ENCODE results near the gene STAG3.
"Not testable (repeated sequence)": the region's sequence is repeated elsewhere in the genome, so short reads cannot be mapped to it uniquely, and the experiment has no call there.

Gene STAG3

GRCh38 chr7:100215895-100216294 is 38.2 kb downstream of the STAG3 start:
- no peak overlapping the region for H3K9ac ChIP-seq (ENCODE audit: low read depth, low read length)
- no peak overlapping the region for H3K27ac ChIP-seq (ENCODE audit: low read depth, low read length)
- peaks cover 19% of the 10 kb centered on the region; the same call in 1 of the 2 replicates for H3K27me3 ChIP-seq (ENCODE audit: control insufficient read depth, insufficient read depth, low read length)
- no peak overlapping the region for H3K4me3 ChIP-seq (ENCODE audit: low read depth, low read length)
- H3K4me1 ChIP-seq (ENCODE audit: control insufficient read depth, insufficient read depth, low read length), result no peaks in the 10 kb centered on the region
- H3K36me3 ChIP-seq (ENCODE audit: control insufficient read depth, insufficient read depth, low read length), result no peaks in the 10 kb centered on the region
- no peaks in the 10 kb centered on the region for H3K9me3 ChIP-seq (ENCODE audit: control insufficient read depth, insufficient read depth, low read length)

GRCh38 chr7:100217934-100218333 is 40.2 kb downstream of the STAG3 start:
- peaks cover 13% of the 10 kb centered on the region; the same call in 1 of the 2 replicates for H3K36me3 ChIP-seq (ENCODE audit: control insufficient read depth, insufficient read depth, low read length)
- not testable (repeated sequence) for H3K9ac ChIP-seq (ENCODE audit: low read depth, low read length); H3K9me3 ChIP-seq (ENCODE audit: control insufficient read depth, insufficient read depth, low read length); H3K27me3 ChIP-seq (ENCODE audit: control insufficient read depth, insufficient read depth, low read length); H3K4me3 ChIP-seq (ENCODE audit: low read depth, low read length); H3K27ac ChIP-seq (ENCODE audit: low read depth, low read length); H3K4me1 ChIP-seq (ENCODE audit: control insufficient read depth, insufficient read depth, low read length)

- no peaks in the 10 kb centered on the region for H3K4me1 ChIP-seq (ENCODE audit: control insufficient read depth, insufficient read depth, low read length)
- no peaks in the 10 kb centered on the region; the same call in 1 of the 2 replicates for H3K27me3 ChIP-seq (ENCODE audit: control insufficient read depth, insufficient read depth, low read length)
- peaks cover 16% of the 10 kb centered on the region; the same call in 1 of the 2 replicates for H3K36me3 ChIP-seq (ENCODE audit: control insufficient read depth, insufficient read depth, low read length)
- no peaks in the 10 kb centered on the region for H3K9me3 ChIP-seq (ENCODE audit: control insufficient read depth, insufficient read depth, low read length)
- H3K4me3 ChIP-seq (ENCODE audit: low read depth, low read length), result no peak overlapping the region
- no peak overlapping the region for H3K27ac ChIP-seq (ENCODE audit: low read depth, low read length)
- no peak overlapping the region for H3K9ac ChIP-seq (ENCODE audit: low read depth, low read length)
These were observed 41.6 kb downstream of the STAG3 start for GRCh38 chr7:100219271-100219737.

GRCh38 chr7:100219801-100220585 is 42.3 kb downstream of the STAG3 start, which contains the start of gene PVRIG:
PVRIG (plus strand) TSS chr7:100219949; CDS start chr7:100219971, 22 bp downstream.
- not testable (repeated sequence) for H3K27me3 ChIP-seq (ENCODE audit: control insufficient read depth, insufficient read depth, low read length); H3K4me3 ChIP-seq (ENCODE audit: low read depth, low read length); H3K9ac ChIP-seq (ENCODE audit: low read depth, low read length); H3K9me3 ChIP-seq (ENCODE audit: control insufficient read depth, insufficient read depth, low read length); H3K4me1 ChIP-seq (ENCODE audit: control insufficient read depth, insufficient read depth, low read length); H3K27ac ChIP-seq (ENCODE audit: low read depth, low read length)
- peaks cover 16% of the 10 kb centered on the region; the same call in 1 of the 2 replicates for H3K36me3 ChIP-seq (ENCODE audit: control insufficient read depth, insufficient read depth, low read length)

- H3K4me1 ChIP-seq (ENCODE audit: control insufficient read depth, insufficient read depth, low read length), result no peaks in the 10 kb centered on the region
- peaks cover 16% of the 10 kb centered on the region; the same call in 1 of the 2 replicates for H3K36me3 ChIP-seq (ENCODE audit: control insufficient read depth, insufficient read depth, low read length)
- no peak overlapping the region for H3K9ac ChIP-seq (ENCODE audit: low read depth, low read length)
- H3K27me3 ChIP-seq (ENCODE audit: control insufficient read depth, insufficient read depth, low read length), result no peaks in the 10 kb centered on the region; the same call in 1 of the 2 replicates
- no peak overlapping the region for H3K27ac ChIP-seq (ENCODE audit: low read depth, low read length)
- H3K4me3 ChIP-seq (ENCODE audit: low read depth, low read length), result no peak overlapping the region
- no peaks in the 10 kb centered on the region for H3K9me3 ChIP-seq (ENCODE audit: control insufficient read depth, insufficient read depth, low read length)
These were observed 43.0 kb downstream of the STAG3 start for GRCh38 chr7:100220586-100221230.

GRCh38 chr7:100221231-100221718 is 43.6 kb downstream of the STAG3 start:
- no peak overlapping the region for H3K4me3 ChIP-seq (ENCODE audit: low read depth, low read length)
- H3K36me3 ChIP-seq (ENCODE audit: control insufficient read depth, insufficient read depth, low read length), result peaks cover 16% of the 10 kb centered on the region; the same call in 1 of the 2 replicates
- H3K9me3 ChIP-seq (ENCODE audit: control insufficient read depth, insufficient read depth, low read length), result no peaks in the 10 kb centered on the region
- no peak overlapping the region for H3K27ac ChIP-seq (ENCODE audit: low read depth, low read length)
- H3K27me3 ChIP-seq (ENCODE audit: control insufficient read depth, insufficient read depth, low read length), result no peaks in the 10 kb centered on the region
- H3K4me1 ChIP-seq (ENCODE audit: control insufficient read depth, insufficient read depth, low read length), result no peaks in the 10 kb centered on the region
- no peak overlapping the region for H3K9ac ChIP-seq (ENCODE audit: low read depth, low read length)

GRCh38 chr7:100221767-100222444 is 44.2 kb downstream of the STAG3 start:
- Histone ChIP-seq H3K36me3 (ENCODE audit: control insufficient read depth, insufficient read depth, low read length) (peaks cover 16% of the 10 kb centered on the region; the same call in 1 of the 2 replicates), H3K27ac (ENCODE audit: low read depth, low read length) (no peak overlapping the region), H3K27me3 (ENCODE audit: control insufficient read depth, insufficient read depth, low read length) (no peaks in the 10 kb centered on the region), H3K4me3 (ENCODE audit: low read depth, low read length) (no peak overlapping the region), H3K9ac (ENCODE audit: low read depth, low read length) (no peak overlapping the region), H3K9me3 (ENCODE audit: control insufficient read depth, insufficient read depth, low read length) (no peaks in the 10 kb centered on the region), H3K4me1 (ENCODE audit: control insufficient read depth, insufficient read depth, low read length) (no peaks in the 10 kb centered on the region)

GRCh38 chr7:100222445-100223132 is 44.9 kb downstream of the STAG3 start:
- H3K27me3 ChIP-seq (ENCODE audit: control insufficient read depth, insufficient read depth, low read length), result no peaks in the 10 kb centered on the region
- no peaks in the 10 kb centered on the region for H3K4me1 ChIP-seq (ENCODE audit: control insufficient read depth, insufficient read depth, low read length)
- no peaks in the 10 kb centered on the region for H3K9me3 ChIP-seq (ENCODE audit: control insufficient read depth, insufficient read depth, low read length)
- H3K9ac ChIP-seq (ENCODE audit: low read depth, low read length), result no peak overlapping the region
- H3K27ac ChIP-seq (ENCODE audit: low read depth, low read length), result no peak overlapping the region
- H3K36me3 ChIP-seq (ENCODE audit: control insufficient read depth, insufficient read depth, low read length), result peaks cover 16% of the 10 kb centered on the region; the same call in 1 of the 2 replicates
- H3K4me3 ChIP-seq (ENCODE audit: low read depth, low read length), result no peak overlapping the region

- not testable (repeated sequence) for H3K4me1 ChIP-seq (ENCODE audit: control insufficient read depth, insufficient read depth, low read length); H3K9me3 ChIP-seq (ENCODE audit: control insufficient read depth, insufficient read depth, low read length); H3K9ac ChIP-seq (ENCODE audit: low read depth, low read length); H3K27me3 ChIP-seq (ENCODE audit: control insufficient read depth, insufficient read depth, low read length); H3K27ac ChIP-seq (ENCODE audit: low read depth, low read length); H3K4me3 ChIP-seq (ENCODE audit: low read depth, low read length)
- H3K36me3 ChIP-seq (ENCODE audit: control insufficient read depth, insufficient read depth, low read length), result peaks cover 16% of the 10 kb centered on the region; the same call in 1 of the 2 replicates
These were observed 45.7 kb downstream of the STAG3 start for GRCh38 chr7:100223376-100223927.

- H3K36me3 ChIP-seq (ENCODE audit: control insufficient read depth, insufficient read depth, low read length), result peaks cover 16% of the 10 kb centered on the region; the same call in 1 of the 2 replicates
- not testable (repeated sequence) for H3K4me3 ChIP-seq (ENCODE audit: low read depth, low read length)
These were observed 47.2 kb downstream of the STAG3 start for GRCh38 chr7:100224891-100225290.

More at GRCh38 chr7:100224891-100225290, 47.2 kb downstream of the STAG3 start:
- H3K27ac ChIP-seq (ENCODE audit: low read depth, low read length); H3K27me3 ChIP-seq (ENCODE audit: control insufficient read depth, insufficient read depth, low read length); H3K9ac ChIP-seq (ENCODE audit: low read depth, low read length); H3K9me3 ChIP-seq (ENCODE audit: control insufficient read depth, insufficient read depth, low read length); H3K4me1 ChIP-seq (ENCODE audit: control insufficient read depth, insufficient read depth, low read length): not testable (repeated sequence)
